ENCODE data around the gene RFTN1. TPM values are rescaled to one million over a fixed set of nuclear protein-coding genes. Genes with fewer than 3 reads are reported as not detected.

RFTN1 gene
- total and polyA plus RNA-seq, 2 of the 8 experiments (the other 6 are each of a cell fraction or from before 2014, with no cell fraction given), result 4.6 to 6.7 TPM

DNA sequence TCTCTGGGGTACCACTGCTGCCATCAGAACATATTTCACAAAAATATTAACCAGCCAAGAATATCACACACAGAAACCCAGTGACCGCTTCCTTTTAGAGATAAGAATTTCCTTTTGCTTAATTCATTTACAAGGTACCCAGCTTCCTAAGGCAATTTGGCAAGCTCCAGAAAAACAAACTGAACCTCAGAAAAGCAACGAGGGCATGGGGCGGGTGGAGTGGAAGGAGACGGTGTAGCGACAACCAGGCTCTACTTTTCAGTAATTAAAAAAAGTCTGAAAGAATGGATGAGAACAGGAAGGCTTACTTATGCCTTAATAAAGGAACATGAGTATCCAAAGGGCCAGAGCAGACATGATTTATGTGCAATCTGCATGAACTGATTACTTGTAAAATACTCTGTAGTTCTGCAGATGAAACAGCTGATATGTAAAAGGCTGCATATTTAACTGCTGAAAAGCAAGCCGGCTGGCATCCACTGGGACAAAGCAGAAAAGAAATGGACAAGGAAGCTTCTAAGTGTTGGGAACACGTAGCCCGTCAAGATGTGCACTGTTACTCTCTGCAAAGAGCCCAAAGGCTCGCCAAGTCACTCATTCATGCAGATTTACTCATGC is 18.6 kb downstream of the RFTN1 start:
- Histone ChIP-seq H2AK5ac (ENCODE audit: low read depth, low read length) (no peak overlapping the region), H3K4ac (replicated peaks; ENCODE audit: insufficient read length, low read depth, low read length) (no peak overlapping the region), H3K27me3 (replicated peaks in 1 of 4; ENCODE audit: control insufficient read depth in 3 of 4, extremely low read depth in 1 of 4, insufficient read depth in 3 of 4, low read length in 3 of 4) (no peaks in the 10 kb centered on the region), H4K20me1 (replicated peaks in 1 of 2; ENCODE audit: control insufficient read depth in 1 of 2, insufficient read depth in 2 of 2, low read length in 2 of 2) (no peaks in the 10 kb centered on the region), H2BK12ac (ENCODE audit: low read depth, low read length) (peak overlapping the region; percentile 84; the same call in 1 of the 2 replicates), H3K23me2 (ENCODE audit: low read depth, low read length) (no peaks in the 10 kb centered on the region), H4K8ac (ENCODE audit: extremely low read depth, insufficient read depth, low read length) (no peak overlapping the region), H3K23ac (ENCODE audit: insufficient read length) (no peak overlapping the region), H3K4me1 (replicated peaks in 1 of 4; ENCODE audit: control insufficient read depth in 3 of 4, insufficient read depth in 4 of 4, low read length in 3 of 4) (peaks cover 0 to 20% (median 7%) of the 10 kb centered on the region in 4 experiments), H2BK120ac (replicated peaks; ENCODE audit: low read depth, low read length) (no peak overlapping the region), H4K91ac (replicated peaks; ENCODE audit: insufficient read length, low read length) (no peak overlapping the region), H4K5ac (ENCODE audit: insufficient read length, low read depth, low read length) (no peak overlapping the region), H3K18ac (ENCODE audit: extremely low read depth, low read length) (no peak overlapping the region), H2BK5ac (ENCODE audit: low read depth, low read length) (no peak overlapping the region), H3K9me3 (ENCODE audit: insufficient read depth in 2 of 2, low read depth in 1 of 2, low read length in 1 of 2) (no peaks in the 10 kb centered on the region; a peak in 1 of 4 replicates), H2AFZ (ENCODE audit: low read length) (0 out of 2 replicates have a peak overlapping the region, but pooled peaks have one; percentile 5), H3K79me2 (ENCODE audit: control insufficient read depth in 1 of 2, insufficient read depth in 2 of 2, low read length in 2 of 2) (no peaks in the 10 kb centered on the region), H3K79me1 (ENCODE audit: low read depth, low read length) (no peaks in the 10 kb centered on the region), H2BK20ac (ENCODE audit: low read length) (no peak overlapping the region), H2BK15ac (ENCODE audit: low read length) (0 out of 2 replicates have a peak overlapping the region, but pooled peaks have one; percentile 33), H3K36me3 (ENCODE audit: control insufficient read depth in 2 of 4, insufficient read depth in 4 of 4, low read length in 3 of 4) (no peaks in the 10 kb centered on the region), H3K27ac (ENCODE audit: low read depth, low read length) (no peak overlapping the region), H3K9ac (replicated peaks in 1 of 4; ENCODE audit: extremely low read depth in 1 of 4, low read depth in 3 of 4, low read length in 3 of 4) (no peak overlapping the region), H3K4me2 (ENCODE audit: insufficient read depth in 1 of 2, low read depth in 2 of 2, low read length in 2 of 2) (no peak overlapping the region), H3K14ac (ENCODE audit: insufficient read length) (no peak overlapping the region), H3K4me3 (ENCODE audit: extremely low read depth in 1 of 4, insufficient read depth in 2 of 4, low read depth in 3 of 4, low read length in 4 of 4) (no peak overlapping the region), H3K56ac (replicated peaks; ENCODE audit: insufficient read length, low read depth, low read length) (no peak overlapping the region)
- no peak for DNase-seq (ENCODE audit: low read depth in 1 of 2, low spot score in 2 of 2)
- ChIA-PET CTCF (ENCODE audit: partially characterized antibody) (interaction anchor here (1.0 to 1.3 kb wide), 4 partner anchors 12 to 109 kb away, joined by 3 read pairs; no protein-coding TSS in a partner anchor), POLR2A (ENCODE audit: partially characterized antibody) (no interaction called here)
- FAIRE-seq, result no peak
- WGBS, 2 experiments (ENCODE audit: extremely low coverage in 1 of 2, insufficient coverage in 1 of 2, insufficient read length in 1 of 2, insufficient replicate concordance in 2 of 2, low coverage in 1 of 2, low lambda C conversion rate in 2 of 2, missing lambda C conversion rate in 1 of 2), result 93% methylated on average over 9 of the region's 9 CpGs; no CpG with 5 or more reads in 1 of the 2 experiments
- TF ChIP-seq KDM4A (IDR thresholded peaks at IDR 0.05; ENCODE audit: low read depth, low read length, severe bottlenecking) (no peak), CEBPB (IDR thresholded peaks at IDR 0.05; ENCODE audit: low read depth, low read length) (no peak), SP4 (IDR thresholded peaks at IDR 0.05; ENCODE audit: low read length) (no peak), CHD1 (IDR thresholded peaks at IDR 0.05; ENCODE audit: low read depth, low read length) (no peak), PHF8 (conservative IDR thresholded peaks at IDR 0.05; ENCODE audit: low read depth, low read length) (no peak), E2F6 (IDR thresholded peaks at IDR 0.05) (no peak), BCL11A (IDR thresholded peaks at IDR 0.05; ENCODE audit: low read depth in 2 of 2, low read length in 2 of 2) (no peak), TAF1 (IDR thresholded peaks at IDR 0.05; ENCODE audit: low read depth, low read length) (no peak), JUN (IDR thresholded peaks at IDR 0.05; ENCODE audit: low read depth, low read length) (no peak), SAP30 (IDR thresholded peaks at IDR 0.05; ENCODE audit: insufficient read depth, insufficient replicate concordance, low read length) (no peak), EGR1 (IDR thresholded peaks at IDR 0.05; ENCODE audit: borderline replicate concordance, low read depth, low read length) (no peak), CTBP2 (IDR thresholded peaks at IDR 0.05; ENCODE audit: borderline replicate concordance, insufficient read depth, insufficient read length, low read length) (no peak), ZNF274 (IDR thresholded peaks at IDR 0.05; ENCODE audit: borderline replicate concordance, extremely low read depth, low read length) (no peak)

Data from H1 (cell line).